ENCODE data around the gene NOC2L.

NOC2L gene

GRCh38 chr1:982765-983436, 23.8 kb upstream of the NOC2L start:
- H3K27me3 ChIP-seq (ENCODE audit: insufficient read depth, poor library complexity, severe bottlenecking) = peaks cover 34% of the 10 kb centered on the region
- no peak overlapping the region for H3K27ac ChIP-seq (replicated peaks)

GRCh38 chr1:981955-982558, 23.0 kb upstream of the NOC2L start, which contains the start of gene PERM1:
Gene PERM1, minus strand, starts transcription at chr1:982093. Its CDS starts 1,064 bp downstream, at chr1:981029.
- peaks cover 34% of the 10 kb centered on the region for H3K27me3 ChIP-seq (ENCODE audit: insufficient read depth, poor library complexity, severe bottlenecking)
- no peak within 1 kb of the TSS for H3K4me3 ChIP-seq (replicated peaks; ENCODE audit: insufficient read depth, low read length)
- TF ChIP-seq SPI1 (IDR thresholded peaks at IDR 0.05; ENCODE audit: borderline replicate concordance, low read depth) = no peak
- no peak for TF ChIP-seq REST (IDR thresholded peaks at IDR 0.05; ENCODE audit: insufficient replicate concordance, low read depth)
- TF ChIP-seq, protein P1, sequence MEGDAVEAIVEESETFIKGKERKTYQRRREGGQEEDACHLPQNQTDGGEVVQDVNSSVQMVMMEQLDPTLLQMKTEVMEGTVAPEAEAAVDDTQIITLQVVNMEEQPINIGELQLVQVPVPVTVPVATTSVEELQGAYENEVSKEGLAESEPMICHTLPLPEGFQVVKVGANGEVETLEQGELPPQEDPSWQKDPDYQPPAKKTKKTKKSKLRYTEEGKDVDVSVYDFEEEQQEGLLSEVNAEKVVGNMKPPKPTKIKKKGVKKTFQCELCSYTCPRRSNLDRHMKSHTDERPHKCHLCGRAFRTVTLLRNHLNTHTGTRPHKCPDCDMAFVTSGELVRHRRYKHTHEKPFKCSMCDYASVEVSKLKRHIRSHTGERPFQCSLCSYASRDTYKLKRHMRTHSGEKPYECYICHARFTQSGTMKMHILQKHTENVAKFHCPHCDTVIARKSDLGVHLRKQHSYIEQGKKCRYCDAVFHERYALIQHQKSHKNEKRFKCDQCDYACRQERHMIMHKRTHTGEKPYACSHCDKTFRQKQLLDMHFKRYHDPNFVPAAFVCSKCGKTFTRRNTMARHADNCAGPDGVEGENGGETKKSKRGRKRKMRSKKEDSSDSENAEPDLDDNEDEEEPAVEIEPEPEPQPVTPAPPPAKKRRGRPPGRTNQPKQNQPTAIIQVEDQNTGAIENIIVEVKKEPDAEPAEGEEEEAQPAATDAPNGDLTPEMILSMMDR (IDR thresholded peaks at IDR 0.05; ENCODE audit: insufficient read depth, low read length) = no peak
- TF ChIP-seq GABPA (IDR thresholded peaks at IDR 0.05; ENCODE audit: low read depth) = no peak
- TF ChIP-seq POLR2AphosphoS5 (IDR thresholded peaks at IDR 0.05; ENCODE audit: low read depth) = no peak
- DNase-seq (ENCODE audit: low read depth in 1 of 2, low spot score in 1 of 2) = no peak
- H3K27ac ChIP-seq (replicated peaks) = no peak within 1 kb of the TSS

More at GRCh38 chr1:982765-983436, 23.8 kb upstream of the NOC2L start:
- H3K4me3 ChIP-seq (replicated peaks; ENCODE audit: insufficient read depth, low read length) = no peak overlapping the region
- no peak for TF ChIP-seq SPI1 (IDR thresholded peaks at IDR 0.05; ENCODE audit: borderline replicate concordance, low read depth)
- TF ChIP-seq GABPA (IDR thresholded peaks at IDR 0.05; ENCODE audit: low read depth) = no peak
- TF ChIP-seq, protein P1 (IDR thresholded peaks at IDR 0.05; ENCODE audit: insufficient read depth, low read length) = no peak
- TF ChIP-seq REST (IDR thresholded peaks at IDR 0.05; ENCODE audit: insufficient replicate concordance, low read depth) = no peak
- TF ChIP-seq POLR2AphosphoS5 (IDR thresholded peaks at IDR 0.05; ENCODE audit: low read depth) = no peak
- DNase-seq (ENCODE audit: low read depth in 1 of 2, low spot score in 1 of 2) = no peak

GRCh38 chr1:981491-981954, 22.5 kb upstream of the NOC2L start:
- TF ChIP-seq REST (IDR thresholded peaks at IDR 0.05; ENCODE audit: insufficient replicate concordance, low read depth) (no peak), GABPA (IDR thresholded peaks at IDR 0.05; ENCODE audit: low read depth) (no peak), SPI1 (IDR thresholded peaks at IDR 0.05; ENCODE audit: borderline replicate concordance, low read depth) (no peak), POLR2AphosphoS5 (IDR thresholded peaks at IDR 0.05; ENCODE audit: low read depth) (no peak)
- TF ChIP-seq, protein P1 (IDR thresholded peaks at IDR 0.05; ENCODE audit: insufficient read depth, low read length) = no peak
- DNase-seq (ENCODE audit: low read depth in 1 of 2, low spot score in 1 of 2) = no peak

More at GRCh38 chr1:981491-981954, 22.5 kb upstream of the NOC2L start:
- no peak overlapping the region for H3K4me3 ChIP-seq (replicated peaks; ENCODE audit: insufficient read depth, low read length)
- H3K27me3 ChIP-seq (ENCODE audit: insufficient read depth, poor library complexity, severe bottlenecking) = peaks cover 34% of the 10 kb centered on the region
- H3K27ac ChIP-seq (replicated peaks) = no peak overlapping the region
